Neural progenitor cell (in vitro differentiated cells): ENCODE data around the gene EZR. TPM values are rescaled to one million over a fixed set of nuclear protein-coding genes. Genes with fewer than 3 reads are reported as not detected.
A peak's percentile ranks its signal among the peaks of the same experiment; 100 is the strongest.
"Not testable (repeated sequence)": the region's sequence is repeated elsewhere in the genome, so short reads cannot be mapped to it uniquely, and the experiment has no call there.

Experiments
- DNase-seq: peaks from one replicate; pipeline ENCODE4 v3.0.0-alpha.2; 2016; ENCODE audit warnings: low spot score
- H2AFZ ChIP-seq: fragments of 200-600 bp; sonication (generic); replicated peaks from 2 replicates; pipeline ENCODE4 v1.6.1; 2016; ENCODE audit warnings: antibody characterized with exemption
- H3F3A ChIP-seq: fragments of 200-600 bp; sonication (generic); 2 replicates; pipeline ENCODE4 v1.6.1; 2016; ENCODE audit warnings: antibody characterized with exemption, low read depth
- H3K27ac ChIP-seq: fragments of 200-600 bp; sonication (generic); 2 replicates; pipeline ENCODE4 v1.5.1; 2016; ENCODE audit warnings: mild to moderate bottlenecking
- H3K27me3 ChIP-seq: fragments of 200-600 bp; sonication (generic); 2 replicates; pipeline ENCODE4 v1.6.1; 2016; ENCODE audit warnings: mild to moderate bottlenecking, moderate library complexity
- H3K36me3 ChIP-seq: fragments of 200-600 bp; sonication (generic); 2 replicates; pipeline ENCODE4 v1.5.1; 2016
- H3K4me1 ChIP-seq: fragments of 200-600 bp; sonication (generic); 2 replicates; pipeline ENCODE4 v1.6.1; 2016; ENCODE audit warnings: mixed run types
- H3K4me2 ChIP-seq: fragments of 200-600 bp; sonication (generic); 2 replicates; pipeline ENCODE4 v1.6.1; 2016
- H3K4me3 ChIP-seq: fragments of 200-600 bp; sonication (generic); 2 replicates; pipeline ENCODE4 v1.5.1; 2016
- H3K79me2 ChIP-seq: fragments of 200-600 bp; sonication (generic); 2 replicates; pipeline ENCODE4 v1.6.1; 2016; ENCODE audit warnings: low read depth
- H3K9ac ChIP-seq: fragments of 200-600 bp; sonication (generic); 2 replicates; pipeline ENCODE4 v1.6.1; 2016
- H3K9me3 ChIP-seq: fragments of 200-600 bp; sonication (generic); 2 replicates; pipeline ENCODE4 v1.5.1; 2016; ENCODE audit warnings: low read depth
- H4K20me1 ChIP-seq: fragments of 200-600 bp; sonication (generic); 2 replicates; pipeline ENCODE4 v1.6.1; 2016; ENCODE audit warnings: low read depth
- H3K27ac Mint-ChIP-seq: 3 replicates; pipeline ENCODE4 v1.8.0; 2021; ENCODE audit warnings: mixed read lengths
- H3K27me3 Mint-ChIP-seq: 2 replicates; pipeline ENCODE4 v1.8.0; 2022; ENCODE audit warnings: low read depth, mild to moderate bottlenecking, inconsistent platforms, moderate library complexity, mixed read lengths; ENCODE audit not compliant: insufficient read depth
- H3K36me3 Mint-ChIP-seq: 3 replicates; pipeline ENCODE4 v1.8.0; 2021; ENCODE audit warnings: mixed read lengths
- H3K4me1 Mint-ChIP-seq: 3 replicates; pipeline ENCODE4 v1.8.0; 2021; ENCODE audit warnings: mixed read lengths
- H3K4me3 Mint-ChIP-seq: 3 replicates; pipeline ENCODE4 v1.8.0; 2021; ENCODE audit warnings: mild to moderate bottlenecking, moderate library complexity, mixed read lengths
- H3K9me3 Mint-ChIP-seq: 3 replicates; pipeline ENCODE4 v1.8.0; 2020; ENCODE audit warnings: mixed read lengths
- CTCF ChIP-seq: fragments of 200-600 bp; sonication (generic); IDR thresholded peaks from 2 replicates; pipeline ENCODE4 v1.5.1; 2017; ENCODE audit warnings: antibody characterized with exemption, mild to moderate bottlenecking
- EZH2 ChIP-seq: fragments of 200-600 bp; sonication (generic); IDR thresholded peaks from 2 replicates; pipeline ENCODE4 v1.6.1; 2017; ENCODE audit warnings: antibody characterized with exemption, mild to moderate bottlenecking, moderate library complexity
- EZH2phosphoT487 ChIP-seq: fragments of 200-600 bp; sonication (generic); IDR thresholded peaks from 2 replicates; pipeline ENCODE4 v1.6.1; 2017; ENCODE audit warnings: antibody characterized with exemption
- total RNA-seq: library from RNA; depleted of rRNA; stranded (reverse); fragments of >200 nt; gene quantifications from 2 replicates; pipeline ENCODE4 v1.2.3, GENCODE V29; 2015; ENCODE audit warnings: low replicate concordance

EZR gene
- total RNA-seq, 1 donor from 2014 or later = 52.0 TPM

GRCh38 chr6:158796353-158796752 is 22.8 kb downstream of the EZR start:
- Histone ChIP-seq H3K9ac (no peak overlapping the region), H3K79me2 (peaks cover 99% of the 10 kb centered on the region), H3K4me3 (no peak overlapping the region), H3K9me3 (no peaks in the 10 kb centered on the region), H3F3A (no peaks in the 10 kb centered on the region), H3K27me3 (no peaks in the 10 kb centered on the region), H3K27ac (no peak overlapping the region), H3K36me3 (no peaks in the 10 kb centered on the region), H4K20me1 (peaks cover 71% of the 10 kb centered on the region), H2AFZ (no peak overlapping the region), H3K4me2 (no peak overlapping the region), H3K4me1 (no peaks in the 10 kb centered on the region)
- no peak overlapping the region for H3K27ac Mint-ChIP-seq
- DNase-seq = no peak
- H3K27me3 Mint-ChIP-seq = peaks cover 4% of the 10 kb centered on the region
- no peaks in the 10 kb centered on the region for H3K9me3 Mint-ChIP-seq
- TF ChIP-seq CTCF = no peak
- no peak for TF ChIP-seq EZH2
- no peak for TF ChIP-seq EZH2phosphoT487
- no peak overlapping the region for H3K4me3 Mint-ChIP-seq
- peaks cover 22% of the 10 kb centered on the region for H3K4me1 Mint-ChIP-seq
- H3K36me3 Mint-ChIP-seq = peaks cover 11% of the 10 kb centered on the region

- TF ChIP-seq EZH2phosphoT487 (no peak), EZH2 (no peak), CTCF (no peak)
- Histone ChIP-seq H4K20me1 (peaks cover 66% of the 10 kb centered on the region), H3K9ac (no peak overlapping the region), H3F3A (no peaks in the 10 kb centered on the region), H3K4me2 (no peak overlapping the region), H3K27ac (no peak overlapping the region), H3K4me1 (no peaks in the 10 kb centered on the region), H3K4me3 (no peak overlapping the region), H3K79me2 (peaks cover 99% of the 10 kb centered on the region), H2AFZ (no peak overlapping the region), H3K9me3 (no peaks in the 10 kb centered on the region), H3K36me3 (no peaks in the 10 kb centered on the region), H3K27me3 (no peaks in the 10 kb centered on the region)
- no peak overlapping the region for H3K4me3 Mint-ChIP-seq
- H3K36me3 Mint-ChIP-seq = peaks cover 14% of the 10 kb centered on the region
- H3K4me1 Mint-ChIP-seq = peaks cover 28% of the 10 kb centered on the region
- peaks cover 4% of the 10 kb centered on the region for H3K27me3 Mint-ChIP-seq
- no peak overlapping the region for H3K27ac Mint-ChIP-seq
- no peaks in the 10 kb centered on the region for H3K9me3 Mint-ChIP-seq
- no peak for DNase-seq
Observed at GRCh38 chr6:158795516-158795915, 23.7 kb downstream of the EZR start.

GRCh38 chr6:158793432-158793831 is 25.7 kb downstream of the EZR start:
- Mint-ChIP-seq H3K9me3 (no peaks in the 10 kb centered on the region), H3K27ac (no peak overlapping the region), H3K36me3 (peaks cover 19% of the 10 kb centered on the region), H3K27me3 (peaks cover 2% of the 10 kb centered on the region), H3K4me3 (no peak overlapping the region), H3K4me1 (peaks cover 16% of the 10 kb centered on the region)
- no peak overlapping the region for H3K4me3 ChIP-seq
- peaks cover 88% of the 10 kb centered on the region for H3K79me2 ChIP-seq
- peak; percentile 38 for DNase-seq
- H3K36me3 ChIP-seq = no peaks in the 10 kb centered on the region
- H4K20me1 ChIP-seq = peaks cover 50% of the 10 kb centered on the region
- no peaks in the 10 kb centered on the region for H3F3A ChIP-seq
- H3K4me2 ChIP-seq = no peak overlapping the region
- H2AFZ ChIP-seq = no peak overlapping the region
- no peaks in the 10 kb centered on the region for H3K4me1 ChIP-seq
- H3K9me3 ChIP-seq = no peaks in the 10 kb centered on the region
- peak; percentile 43 for TF ChIP-seq CTCF
- no peak for TF ChIP-seq EZH2phosphoT487
- no peak for TF ChIP-seq EZH2
- no peak overlapping the region for H3K9ac ChIP-seq
- H3K27ac ChIP-seq = no peak overlapping the region
- H3K27me3 ChIP-seq = no peaks in the 10 kb centered on the region

- not testable (repeated sequence) for H3K9me3 Mint-ChIP-seq, H3K27ac Mint-ChIP-seq, H3K4me1 ChIP-seq, H3K4me3 Mint-ChIP-seq, H3K4me3 ChIP-seq, H3K36me3 ChIP-seq, DNase-seq, H3K27me3 Mint-ChIP-seq, H2AFZ ChIP-seq, H3K27me3 ChIP-seq, H3K9ac ChIP-seq, H3K4me2 ChIP-seq, H3K9me3 ChIP-seq, H3F3A ChIP-seq, H3K27ac ChIP-seq
- peaks cover 88% of the 10 kb centered on the region for H3K79me2 ChIP-seq
- Mint-ChIP-seq H3K4me1 (peaks cover 11% of the 10 kb centered on the region), H3K36me3 (peaks cover 23% of the 10 kb centered on the region)
- H4K20me1 ChIP-seq = peaks cover 42% of the 10 kb centered on the region
Observed at GRCh38 chr6:158792505-158792904, 26.7 kb downstream of the EZR start.
